ENCODE results near the gene PCBP2. TPM values are rescaled to one million over a fixed set of nuclear protein-coding genes. Genes with fewer than 3 reads are reported as not detected.

Gene PCBP2
- total RNA-seq, 1 donor from 2014 or later: 1,001 TPM

DNA sequence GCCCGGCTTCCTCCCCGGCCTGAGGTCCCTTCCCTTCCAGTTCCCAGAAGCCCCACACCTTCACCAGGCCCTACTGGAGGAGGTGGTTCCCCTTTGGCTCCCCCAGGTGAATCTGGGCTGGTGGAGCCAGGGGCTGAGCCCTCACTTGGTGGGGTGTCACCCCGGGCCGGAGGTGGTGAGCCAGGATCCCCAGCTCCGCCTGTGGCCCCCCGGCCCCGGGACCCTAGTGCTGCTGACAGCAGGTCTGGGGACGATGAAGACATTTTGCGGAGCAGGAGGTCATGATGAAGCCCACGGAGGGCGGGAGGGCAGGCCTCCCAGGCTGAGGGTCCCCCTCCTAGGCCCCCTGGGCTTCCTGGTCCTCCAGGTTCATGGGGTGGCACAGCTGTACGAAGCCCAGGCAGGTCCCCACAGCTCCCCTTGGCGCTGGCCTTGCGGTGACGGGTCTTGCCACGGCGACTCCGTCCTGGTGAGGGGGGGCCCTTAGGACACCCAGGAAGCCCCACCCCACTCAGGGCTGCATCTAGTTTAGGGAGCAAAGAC lies 30.8 kb downstream of the PCBP2 start:
- DNase-seq (ENCODE audit: low spot score): no peak
- Mint-ChIP-seq H3K4me1 (ENCODE audit: low read depth) (no peaks in the 10 kb centered on the region), H3K27ac (no peak overlapping the region), H3K4me3 (ENCODE audit: low read depth) (no peak overlapping the region), H3K36me3 (ENCODE audit: low read depth) (peaks cover 78% of the 10 kb centered on the region), H3K27me3 (ENCODE audit: low read depth) (no peaks in the 10 kb centered on the region), H3K9me3 (no peaks in the 10 kb centered on the region)
- intact Hi-C loops (cut with micrococcal nuclease): no loop called here

GRCh38 chr12:53483225-53483978 lies 31.5 kb downstream of the PCBP2 start:
- no peaks in the 10 kb centered on the region for H3K27me3 Mint-ChIP-seq (ENCODE audit: low read depth)
- no peaks in the 10 kb centered on the region for H3K4me1 Mint-ChIP-seq (ENCODE audit: low read depth)
- intact Hi-C loops (cut with micrococcal nuclease): no loop called here
- no peaks in the 10 kb centered on the region for H3K9me3 Mint-ChIP-seq
- DNase-seq (ENCODE audit: low spot score): no peak
- H3K27ac Mint-ChIP-seq: peak overlapping the region; percentile 36
- H3K4me3 Mint-ChIP-seq (ENCODE audit: low read depth): no peak overlapping the region
- peaks cover 73% of the 10 kb centered on the region for H3K36me3 Mint-ChIP-seq (ENCODE audit: low read depth)

GRCh38 chr12:53483979-53484377 lies 32.1 kb downstream of the PCBP2 start:
- Mint-ChIP-seq H3K27ac (peak overlapping the region; percentile 36), H3K9me3 (no peaks in the 10 kb centered on the region)

DNA sequence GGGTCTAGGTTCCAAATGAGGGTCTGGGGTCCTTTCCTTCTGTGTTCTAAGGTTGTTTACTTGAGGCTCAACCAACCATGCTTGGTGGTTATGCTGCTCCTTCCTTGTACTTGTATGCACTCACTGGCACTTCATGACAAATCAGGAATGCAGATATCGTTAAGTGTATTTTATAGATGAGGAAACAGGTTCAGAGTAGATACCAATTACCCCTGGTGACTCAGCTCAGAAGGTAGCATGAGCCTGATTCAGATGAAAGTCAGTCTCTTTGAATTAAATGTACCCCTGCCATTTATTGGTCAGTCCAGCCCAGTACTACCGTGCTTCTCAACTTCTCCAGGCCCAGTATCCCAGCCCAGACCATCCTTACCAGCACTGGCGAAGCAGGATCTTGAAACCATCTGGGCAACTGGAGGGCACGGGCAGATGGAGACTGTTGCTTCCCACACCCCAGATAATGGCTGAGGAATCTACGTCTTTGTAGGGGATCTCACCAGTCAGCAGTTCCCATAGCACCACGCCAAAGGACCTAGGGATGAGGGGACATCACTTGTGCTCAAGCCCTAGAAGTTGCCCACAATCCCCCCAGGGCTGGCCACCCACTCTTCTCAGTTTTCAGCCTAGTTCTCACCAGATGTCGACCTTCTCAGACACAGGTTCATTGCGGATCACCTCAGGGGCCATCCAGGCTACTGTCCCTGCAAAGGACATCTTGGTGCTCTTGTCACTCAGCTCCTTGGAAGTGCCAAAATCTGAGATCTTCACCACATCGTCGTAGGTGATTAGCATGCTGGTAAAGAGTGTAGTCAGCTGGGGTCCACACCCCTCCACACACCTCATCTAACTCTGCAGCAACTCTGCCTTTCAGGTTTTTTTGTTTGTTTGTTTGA lies 33.0 kb downstream of the PCBP2 start:
- Mint-ChIP-seq H3K36me3 (ENCODE audit: low read depth) (peaks cover 62% of the 10 kb centered on the region), H3K4me3 (ENCODE audit: low read depth) (no peak overlapping the region), H3K27me3 (ENCODE audit: low read depth) (no peaks in the 10 kb centered on the region), H3K9me3 (no peaks in the 10 kb centered on the region), H3K27ac (no peak overlapping the region), H3K4me1 (ENCODE audit: low read depth) (no peaks in the 10 kb centered on the region)
- intact Hi-C loops (cut with micrococcal nuclease): no loop called here
- no peak for DNase-seq (ENCODE audit: low spot score)

More at GRCh38 chr12:53483979-53484377, 32.1 kb downstream of the PCBP2 start:
- H3K4me3 Mint-ChIP-seq (ENCODE audit: low read depth): no peak overlapping the region
- DNase-seq (ENCODE audit: low spot score): no peak
- no peaks in the 10 kb centered on the region for H3K27me3 Mint-ChIP-seq (ENCODE audit: low read depth)
- intact Hi-C loops (cut with micrococcal nuclease): no loop called here
- H3K36me3 Mint-ChIP-seq (ENCODE audit: low read depth): peaks cover 68% of the 10 kb centered on the region
- no peaks in the 10 kb centered on the region for H3K4me1 Mint-ChIP-seq (ENCODE audit: low read depth)

- no peak overlapping the region for H3K4me3 Mint-ChIP-seq (ENCODE audit: low read depth)
- H3K27ac Mint-ChIP-seq: no peak overlapping the region
- H3K9me3 Mint-ChIP-seq: no peaks in the 10 kb centered on the region
- intact Hi-C loops (cut with micrococcal nuclease): no loop called here
- no peaks in the 10 kb centered on the region for H3K27me3 Mint-ChIP-seq (ENCODE audit: low read depth)
- DNase-seq (ENCODE audit: low spot score): no peak
- H3K36me3 Mint-ChIP-seq (ENCODE audit: low read depth): peaks cover 55% of the 10 kb centered on the region
- no peaks in the 10 kb centered on the region for H3K4me1 Mint-ChIP-seq (ENCODE audit: low read depth)
Observed at GRCh38 chr12:53485955-53486735, 34.2 kb downstream of the PCBP2 start.

GRCh38 chr12:53486736-53487487 lies 35.0 kb downstream of the PCBP2 start:
- Mint-ChIP-seq H3K27ac (no peak overlapping the region), H3K4me3 (ENCODE audit: low read depth) (no peak overlapping the region), H3K9me3 (no peaks in the 10 kb centered on the region), H3K36me3 (ENCODE audit: low read depth) (peaks cover 49% of the 10 kb centered on the region), H3K27me3 (ENCODE audit: low read depth) (no peaks in the 10 kb centered on the region), H3K4me1 (ENCODE audit: low read depth) (no peaks in the 10 kb centered on the region)
- DNase-seq (ENCODE audit: low spot score): no peak
- intact Hi-C loops (cut with micrococcal nuclease): no loop called here

DNA sequence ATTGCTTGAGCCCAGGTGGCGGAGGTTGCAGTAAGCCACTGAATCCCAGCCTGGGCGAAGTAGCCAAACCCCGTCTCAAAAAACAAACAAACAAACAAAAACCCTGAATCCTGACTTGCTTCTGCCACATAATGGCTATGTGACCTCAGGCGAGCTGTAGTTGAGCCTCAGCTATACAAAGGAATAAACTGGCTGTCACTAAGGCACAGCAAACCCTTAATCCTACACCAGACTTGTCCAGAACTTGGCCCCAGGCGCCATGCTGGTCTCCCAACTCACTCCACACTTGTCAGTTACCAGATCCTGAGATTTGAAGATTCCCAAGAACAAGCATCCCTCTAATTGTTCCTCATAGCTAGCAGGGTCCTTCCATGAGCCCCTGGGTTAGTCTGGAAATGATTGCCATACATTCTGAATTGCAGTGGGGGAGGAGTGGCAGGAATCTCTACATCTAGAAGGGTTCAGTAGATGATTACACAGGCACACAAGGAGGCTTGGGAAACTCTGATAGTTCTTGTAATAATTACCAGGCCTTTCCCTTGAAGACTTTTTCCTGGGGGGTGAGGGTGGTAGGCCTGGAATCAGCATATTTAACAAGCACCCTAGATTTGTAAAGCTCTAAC lies 37.5 kb downstream of the PCBP2 start:
- intact Hi-C loops (cut with micrococcal nuclease): no loop called here
- no peak overlapping the region for H3K27ac Mint-ChIP-seq
- no peak for DNase-seq (ENCODE audit: low spot score)
- H3K4me3 Mint-ChIP-seq (ENCODE audit: low read depth): no peak overlapping the region
- H3K27me3 Mint-ChIP-seq (ENCODE audit: low read depth): no peaks in the 10 kb centered on the region
- no peaks in the 10 kb centered on the region for H3K9me3 Mint-ChIP-seq
- peaks cover 11% of the 10 kb centered on the region for H3K4me1 Mint-ChIP-seq (ENCODE audit: low read depth)
- H3K36me3 Mint-ChIP-seq (ENCODE audit: low read depth): peaks cover 28% of the 10 kb centered on the region

DNA sequence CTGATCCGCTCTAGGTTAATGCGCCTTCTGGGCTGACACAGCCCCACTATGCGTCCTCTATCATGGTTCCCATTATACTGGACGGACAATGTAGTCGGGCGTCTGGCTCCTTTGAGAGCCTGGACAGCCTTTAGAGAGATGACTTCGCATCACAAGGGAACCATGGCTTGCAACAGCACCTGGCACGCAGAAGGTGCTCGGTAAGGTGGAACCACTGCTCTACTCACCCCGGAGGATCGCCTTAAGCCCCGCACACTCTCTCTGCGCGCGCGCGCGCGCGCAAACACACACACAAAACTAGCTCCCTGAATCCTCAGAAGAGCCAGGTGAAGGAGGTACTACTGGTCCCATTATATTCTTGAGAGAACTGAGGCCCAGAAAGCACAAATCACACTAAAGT lies 40.3 kb downstream of the PCBP2 start:
- Mint-ChIP-seq H3K27me3 (ENCODE audit: low read depth) (no peaks in the 10 kb centered on the region), H3K27ac (no peak overlapping the region), H3K4me3 (ENCODE audit: low read depth) (peak overlapping the region; percentile 73), H3K9me3 (no peaks in the 10 kb centered on the region), H3K4me1 (ENCODE audit: low read depth) (peaks cover 11% of the 10 kb centered on the region), H3K36me3 (ENCODE audit: low read depth) (peaks cover 11% of the 10 kb centered on the region)
- no peak for DNase-seq (ENCODE audit: low spot score)
- intact Hi-C loops (cut with micrococcal nuclease): loop anchor here (2.0 kb wide), 1 partner anchor 13 kb away; no protein-coding TSS in a partner anchor

DNA sequence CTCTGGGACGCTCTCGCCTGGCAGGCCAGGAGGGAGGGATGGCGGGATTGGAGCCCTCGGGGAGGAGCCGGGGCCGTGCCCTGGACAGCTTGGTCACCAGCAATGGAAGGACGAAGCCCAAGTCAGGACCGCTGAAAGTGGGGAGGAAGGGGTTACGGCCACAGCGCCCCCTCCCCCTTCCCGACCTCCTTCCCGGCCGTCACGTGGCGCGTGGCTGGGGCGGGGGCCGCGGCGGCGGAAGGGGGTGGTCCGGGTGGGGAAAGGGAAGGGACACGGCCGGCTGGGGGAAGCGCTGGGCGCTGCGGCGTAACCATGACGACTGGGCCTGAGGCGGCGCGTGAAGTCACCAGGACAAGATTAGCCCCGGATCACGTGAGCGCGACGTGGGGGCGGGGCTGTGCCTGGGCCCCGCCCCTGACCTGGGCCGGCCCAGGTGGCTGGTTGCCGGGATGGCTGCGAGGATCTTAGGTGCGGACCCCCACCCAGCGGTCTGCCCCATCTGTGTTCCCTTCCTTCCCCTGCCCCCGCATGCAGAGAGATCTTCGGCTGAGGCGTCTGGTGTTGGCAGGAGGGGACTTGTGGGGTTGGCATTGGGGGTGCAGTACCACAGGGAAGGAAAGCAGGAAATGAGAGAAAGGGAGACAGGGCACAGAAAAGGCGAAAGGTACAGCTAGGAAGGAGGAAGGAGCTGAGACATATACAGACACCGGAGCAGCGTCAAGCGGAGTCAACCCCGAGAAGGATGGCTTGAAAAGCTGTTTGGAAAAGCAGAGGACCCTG lies 41.1 kb downstream of the PCBP2 start:
- Mint-ChIP-seq H3K4me1 (ENCODE audit: low read depth) (peaks cover 17% of the 10 kb centered on the region), H3K27ac (peak overlapping the region; percentile 51), H3K36me3 (ENCODE audit: low read depth) (peaks cover 6% of the 10 kb centered on the region), H3K9me3 (no peaks in the 10 kb centered on the region), H3K27me3 (ENCODE audit: low read depth) (no peaks in the 10 kb centered on the region), H3K4me3 (ENCODE audit: low read depth) (peak overlapping the region; percentile 89)
- peak; percentile 82 for DNase-seq (ENCODE audit: low spot score)
- intact Hi-C loops (cut with micrococcal nuclease): loop anchor here (1.0 to 2.0 kb wide), 2 partner anchors 8 to 14 kb away; partner anchors contain the start of gene TARBP2

GRCh38 chr12:53493610-53494391 lies 41.9 kb downstream of the PCBP2 start:
- Mint-ChIP-seq H3K27me3 (ENCODE audit: low read depth) (no peaks in the 10 kb centered on the region), H3K36me3 (ENCODE audit: low read depth) (peaks cover 6% of the 10 kb centered on the region), H3K27ac (peak overlapping the region; percentile 51), H3K4me1 (ENCODE audit: low read depth) (peaks cover 23% of the 10 kb centered on the region), H3K9me3 (no peaks in the 10 kb centered on the region), H3K4me3 (ENCODE audit: low read depth) (peak overlapping the region; percentile 89)
- intact Hi-C loops (cut with micrococcal nuclease): loop anchor here (1.0 to 2.0 kb wide), 2 partner anchors 8 to 15 kb away; partner anchors contain the start of gene TARBP2
- DNase-seq (ENCODE audit: low spot score): no peak
